ENCODE measurements around the gene RGL4.

RGL4 gene

GRCh38 chr22:23681026-23681809, 9.6 kb upstream of the RGL4 start:
- DNase-seq, result no peak

GRCh38 chr22:23682077-23682476, 8.7 kb upstream of the RGL4 start:
- no peak for DNase-seq

- DNase-seq, result no peak
Measured at GRCh38 chr22:23682827-23683355, 7.9 kb upstream of the RGL4 start.

- no peak for DNase-seq
Measured at GRCh38 chr22:23683545-23683944, 7.3 kb upstream of the RGL4 start.

- no peak for DNase-seq
Measured at GRCh38 chr22:23684026-23684425, 6.8 kb upstream of the RGL4 start.

GRCh38 chr22:23684561-23685031, 6.2 kb upstream of the RGL4 start:
- no peak for DNase-seq

GRCh38 chr22:23685205-23685784, 5.5 kb upstream of the RGL4 start:
- no peak for DNase-seq

GRCh38 chr22:23686416-23687024, 4.3 kb upstream of the RGL4 start:
- DNase-seq, result no peak

- DNase-seq, result no peak
Measured at GRCh38 chr22:23688121-23688520, 2.7 kb upstream of the RGL4 start.

- DNase-seq, result no peak
Measured at GRCh38 chr22:23688571-23688970, 2.2 kb upstream of the RGL4 start.

- no peak for DNase-seq
Measured at GRCh38 chr22:23689414-23689813, 1.4 kb upstream of the RGL4 start.

GRCh38 chr22:23691748-23692423, 1.1 kb downstream of the RGL4 start:
- no peak for DNase-seq

- DNase-seq, result no peak
Measured at GRCh38 chr22:23692598-23693291, 1.9 kb downstream of the RGL4 start.

- DNase-seq, result no peak
Measured at GRCh38 chr22:23693979-23694680, 3.3 kb downstream of the RGL4 start.

- no peak for DNase-seq
Measured at GRCh38 chr22:23695141-23695540, 4.3 kb downstream of the RGL4 start.

- DNase-seq, result no peak
Measured at GRCh38 chr22:23695571-23696325, 4.9 kb downstream of the RGL4 start.

- DNase-seq, result peak; percentile 83
Measured at GRCh38 chr22:23696326-23696851, 5.6 kb downstream of the RGL4 start.

GRCh38 chr22:23697031-23697970, 6.5 kb downstream of the RGL4 start:
- no peak for DNase-seq

GRCh38 chr22:23698094-23698493, 7.3 kb downstream of the RGL4 start:
- no peak for DNase-seq
